Measurements from ENCODE around the gene RAB6B. TPM values are rescaled to one million over a fixed set of nuclear protein-coding genes. Genes with fewer than 3 reads are reported as not detected.

RAB6B gene
- total and polyA plus RNA-seq, 2 of the 8 experiments (the other 6 are each of a cell fraction or from before 2014, with no cell fraction given) = 7.9 to 15.6 TPM

DNA sequence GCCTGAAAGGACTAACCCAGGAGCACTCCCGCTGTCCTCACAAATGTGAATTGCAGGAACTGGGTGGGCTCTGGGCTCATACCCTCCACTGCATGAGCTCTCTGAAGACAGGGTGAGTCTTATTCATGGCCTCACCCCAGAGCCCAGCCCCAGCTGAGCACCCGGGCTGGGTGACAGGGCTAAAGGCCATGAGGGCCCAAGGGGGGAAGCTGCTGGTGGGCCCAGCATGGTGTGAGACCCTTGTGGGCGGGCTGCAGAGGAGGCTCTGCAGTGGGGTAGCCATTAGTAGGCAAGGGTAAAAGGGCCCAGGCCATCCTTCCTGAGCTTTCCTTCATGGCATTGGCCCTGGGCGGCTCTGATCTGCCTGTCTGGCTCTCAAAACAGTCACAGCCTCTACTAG lies 59.7 kb downstream of the RAB6B start:
- Histone ChIP-seq H3K9me3 (ENCODE audit: insufficient read depth in 2 of 2, low read depth in 1 of 2, low read length in 1 of 2) (no peaks in the 10 kb centered on the region), H2AK5ac (ENCODE audit: low read depth, low read length) (no peak overlapping the region), H3K27me3 (replicated peaks in 1 of 4; ENCODE audit: control insufficient read depth in 3 of 4, extremely low read depth in 1 of 4, insufficient read depth in 3 of 4, low read length in 3 of 4) (no peaks in the 10 kb centered on the region), H4K91ac (replicated peaks; ENCODE audit: insufficient read length, low read length) (no peak overlapping the region), H3K56ac (replicated peaks; ENCODE audit: insufficient read length, low read depth, low read length) (no peak overlapping the region), H3K18ac (ENCODE audit: extremely low read depth, low read length) (no peak overlapping the region), H4K20me1 (replicated peaks in 1 of 2; ENCODE audit: control insufficient read depth in 1 of 2, insufficient read depth in 2 of 2, low read length in 2 of 2) (no peaks in the 10 kb centered on the region), H2BK12ac (ENCODE audit: low read depth, low read length) (no peak overlapping the region), H3K23me2 (ENCODE audit: low read depth, low read length) (peaks cover 4% of the 10 kb centered on the region; the same call in 1 of the 2 replicates), H3K14ac (ENCODE audit: insufficient read length) (no peak overlapping the region), H3K79me1 (ENCODE audit: low read depth, low read length) (no peaks in the 10 kb centered on the region), H4K8ac (ENCODE audit: extremely low read depth, insufficient read depth, low read length) (no peak overlapping the region), H3K36me3 (ENCODE audit: control insufficient read depth in 2 of 4, insufficient read depth in 4 of 4, low read length in 3 of 4) (no peaks in the 10 kb centered on the region; a peak in 3 of 8 replicates), H3K23ac (ENCODE audit: insufficient read length) (no peak overlapping the region), H3K4me1 (replicated peaks in 1 of 4; ENCODE audit: control insufficient read depth in 3 of 4, insufficient read depth in 4 of 4, low read length in 3 of 4) (no peaks in the 10 kb centered on the region; a peak in 1 of 7 replicates), H3K27ac (ENCODE audit: low read depth, low read length) (no peak overlapping the region), H3K9ac (replicated peaks in 1 of 4; ENCODE audit: extremely low read depth in 1 of 4, low read depth in 3 of 4, low read length in 3 of 4) (no peak overlapping the region), H2BK5ac (ENCODE audit: low read depth, low read length) (no peak overlapping the region), H4K5ac (ENCODE audit: insufficient read length, low read depth, low read length) (no peak overlapping the region), H3K79me2 (ENCODE audit: control insufficient read depth in 1 of 2, insufficient read depth in 2 of 2, low read length in 2 of 2) (no peaks in the 10 kb centered on the region), H3K4ac (replicated peaks; ENCODE audit: insufficient read length, low read depth, low read length) (no peak overlapping the region), H2BK20ac (ENCODE audit: low read length) (no peak overlapping the region), H3K4me2 (ENCODE audit: insufficient read depth in 1 of 2, low read depth in 2 of 2, low read length in 2 of 2) (no peak overlapping the region), H2BK120ac (replicated peaks; ENCODE audit: low read depth, low read length) (no peak overlapping the region), H3K4me3 (ENCODE audit: extremely low read depth in 1 of 4, insufficient read depth in 2 of 4, low read depth in 3 of 4, low read length in 4 of 4) (no peak overlapping the region), H2AFZ (ENCODE audit: low read length) (no peak overlapping the region), H2BK15ac (ENCODE audit: low read length) (no peak overlapping the region)
- DNase-seq (ENCODE audit: low read depth in 1 of 2, low spot score in 2 of 2) = no peak
- CTCF ChIA-PET (ENCODE audit: partially characterized antibody) = interaction anchor here (0.5 to 1.5 kb wide), 3 partner anchors 13 to 95 kb away, joined by 3 to 4 read pairs (median 3); no protein-coding TSS in a partner anchor
- POLR2A ChIA-PET (ENCODE audit: partially characterized antibody) = interaction anchor here (0.7 to 1.1 kb wide), 2 partner anchors 13 to 29 kb away, joined by 3 to 4 read pairs; no protein-coding TSS in a partner anchor
- FAIRE-seq = no peak
- 82% methylated on average over 4 of the region's 4 CpGs; no CpG with 5 or more reads in 1 of the 2 experiments for WGBS, 2 experiments (ENCODE audit: extremely low coverage in 1 of 2, insufficient coverage in 1 of 2, insufficient read length in 1 of 2, insufficient replicate concordance in 2 of 2, low coverage in 1 of 2, low lambda C conversion rate in 2 of 2, missing lambda C conversion rate in 1 of 2)
- TF ChIP-seq CBX8 (IDR thresholded peaks at IDR 0.05; ENCODE audit: borderline replicate concordance, low read depth, low read length) = no peak

All from H1 (cell line).